HG03135 (cell line): ENCODE results near the gene ATP2B1.
A peak's percentile ranks its signal among the peaks of the same experiment; 100 is the strongest.
"Not testable (repeated sequence)": the region's sequence is repeated elsewhere in the genome, so short reads cannot be mapped to it uniquely, and the experiment has no call there.

Experiments
- ATAC-seq: cut with Tn5 transposase; IDR thresholded peaks from one replicate; pipeline ENCODE4 v1.9.1; 2021; ENCODE audit warnings: mild to moderate bottlenecking, moderate library complexity; ENCODE audit not compliant: unreplicated experiment

ATP2B1 gene

GRCh38 chr12:89717759-89718523, 9.3 kb upstream of the ATP2B1 start:
- ATAC-seq, result no peak

- ATAC-seq, result no peak
These were observed 4.1 kb upstream of the ATP2B1 start for GRCh38 chr12:89712706-89713105.

DNA sequence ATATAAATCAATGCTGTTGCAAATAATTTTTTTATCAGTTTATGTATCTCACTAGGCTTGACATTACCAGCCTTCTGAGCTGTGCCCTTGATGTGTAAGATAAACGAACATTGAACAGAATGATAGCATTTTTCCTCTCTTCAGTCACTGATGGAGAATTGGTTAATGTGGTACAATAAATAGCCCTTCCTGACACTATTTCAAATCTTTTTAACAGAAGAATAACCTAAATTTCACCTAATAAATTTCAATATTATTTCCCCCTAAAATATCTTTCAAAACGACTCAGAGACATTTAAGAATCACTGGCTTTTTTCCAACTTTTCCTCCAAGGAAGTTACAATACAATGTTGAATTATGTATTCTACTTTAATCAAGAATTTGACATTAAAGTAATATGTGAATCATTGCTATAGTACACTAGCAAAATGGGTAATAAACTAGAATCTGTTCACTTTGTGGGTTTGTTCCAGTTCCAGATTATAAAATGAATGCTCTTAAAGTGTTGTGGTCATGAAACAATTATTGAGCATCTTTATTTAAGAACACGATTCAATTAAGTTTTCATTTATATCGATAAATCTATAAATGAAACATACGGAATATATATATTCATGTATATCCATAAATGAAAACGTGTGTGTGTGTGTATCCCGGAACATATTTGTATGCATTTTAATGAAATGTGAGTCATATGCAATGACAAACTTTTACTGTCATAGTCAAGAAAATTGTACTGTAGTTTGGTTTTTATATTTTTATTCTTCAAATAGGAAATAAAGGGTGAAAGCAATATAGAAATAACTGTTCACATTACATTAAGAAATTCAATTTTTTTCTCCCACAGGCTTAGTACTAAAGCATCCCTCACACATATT, 2.5 kb upstream of the ATP2B1 start:
- ATAC-seq, result no peak

- ATAC-seq, result peak; percentile 0
These were observed 1.6 kb upstream of the ATP2B1 start for GRCh38 chr12:89709995-89710872.

DNA sequence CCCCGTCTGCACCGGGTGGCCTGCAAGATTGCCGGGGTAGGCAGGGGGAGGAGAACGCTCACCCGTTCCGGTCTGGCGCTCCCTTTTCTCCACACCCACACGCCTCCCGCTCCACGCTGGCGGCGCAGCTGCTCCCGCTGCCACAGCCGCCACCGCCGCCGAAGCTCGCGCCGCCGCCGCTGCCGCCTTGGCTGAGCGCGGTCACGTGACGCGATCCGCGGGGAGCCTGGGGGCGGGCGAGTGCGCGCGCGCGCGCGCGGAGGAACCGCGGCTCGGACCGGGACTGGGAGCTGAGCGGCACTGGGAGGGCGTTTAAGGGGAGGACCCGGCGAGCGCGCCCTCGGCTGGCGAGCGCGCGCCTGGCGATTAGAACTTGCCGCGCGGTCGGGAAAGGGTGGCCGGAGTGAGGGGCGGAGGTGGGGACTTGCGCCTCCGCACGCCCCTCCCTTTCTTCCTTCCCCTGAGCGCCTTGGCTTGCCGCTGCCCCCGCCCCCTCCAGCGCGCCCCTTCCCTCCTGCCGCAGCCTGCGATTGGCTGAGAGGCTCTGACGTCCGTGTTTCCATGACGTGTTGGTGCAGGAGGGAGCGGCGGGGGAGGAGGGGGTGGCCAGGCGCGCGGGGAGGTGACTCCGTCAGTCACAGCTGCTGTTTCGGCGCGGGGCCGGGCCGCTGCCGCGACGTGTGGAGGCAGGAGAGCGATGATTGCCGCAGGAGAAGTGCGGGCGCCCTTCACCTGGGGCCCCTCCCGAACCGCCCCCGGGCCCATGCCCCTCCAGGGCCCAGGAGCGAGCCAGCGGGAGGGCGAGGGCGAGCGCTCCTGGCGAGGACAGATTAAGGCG, 738 bp upstream of the ATP2B1 start:
- peak; percentile 65 for ATAC-seq

DNA sequence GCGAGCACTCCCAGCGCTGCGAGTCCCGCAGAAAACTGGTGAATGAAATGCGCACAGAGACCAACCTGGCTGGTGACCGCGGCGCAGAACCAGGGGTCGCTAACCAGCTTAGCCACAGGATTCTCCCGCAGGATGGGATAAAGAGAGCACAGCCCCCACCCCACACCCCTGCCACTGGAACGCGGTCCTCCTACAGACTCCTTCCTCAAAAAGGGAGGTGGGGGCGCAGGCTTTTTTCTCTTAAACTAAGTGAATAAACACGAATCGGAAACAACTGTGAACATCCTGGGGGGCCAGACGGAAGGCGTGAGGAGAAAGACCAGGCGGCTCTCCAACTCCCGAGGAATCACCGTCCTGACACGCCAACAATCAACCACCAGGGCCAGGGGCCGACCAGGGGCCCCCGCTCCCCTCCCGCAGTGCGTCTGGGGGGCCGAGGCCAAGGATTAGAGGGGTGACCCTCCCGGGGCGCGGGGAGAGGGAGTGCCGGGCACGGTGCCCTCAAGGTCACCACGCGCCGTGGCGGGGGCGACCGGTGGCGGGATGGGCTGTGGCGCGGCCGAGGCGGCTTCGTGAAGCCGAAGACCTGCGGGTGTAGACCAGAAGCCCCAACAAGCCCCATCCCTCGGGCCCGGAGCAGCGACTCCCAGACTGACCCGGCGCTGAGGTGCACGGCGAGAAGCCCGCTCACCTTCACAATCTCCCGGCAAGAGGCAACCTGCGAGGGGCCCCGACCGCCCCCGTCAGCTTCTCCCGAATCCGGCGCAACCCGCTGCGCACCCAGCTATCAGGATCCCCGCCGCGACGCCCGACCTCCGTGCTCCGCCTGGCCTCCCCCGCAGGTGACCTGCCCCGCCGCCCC, 704 bp downstream of the ATP2B1 start:
- peak; percentile 1 for ATAC-seq

- ATAC-seq, result no peak
These were observed 1.5 kb downstream of the ATP2B1 start for GRCh38 chr12:89706986-89707702.

- ATAC-seq, result no peak
These were observed 2.1 kb downstream of the ATP2B1 start for GRCh38 chr12:89706551-89706950.

DNA sequence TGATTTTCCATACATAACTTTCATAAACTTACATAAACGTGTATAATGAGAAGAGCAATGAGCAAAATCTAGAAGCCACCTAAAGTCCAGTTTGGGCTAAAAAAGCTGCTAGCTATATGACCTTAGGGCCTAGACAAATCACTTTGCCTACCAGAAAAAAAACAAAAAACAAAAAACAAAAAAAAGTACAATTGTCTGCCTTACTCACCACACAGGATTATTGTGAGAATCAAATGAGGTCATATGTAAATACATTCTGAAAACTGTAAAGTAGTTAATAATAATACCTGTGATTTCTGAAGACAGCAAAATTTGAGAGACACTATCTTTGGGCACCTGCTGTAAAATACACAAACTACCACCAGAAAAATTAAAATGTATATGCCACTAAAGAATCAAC, 4.2 kb downstream of the ATP2B1 start:
- no peak for ATAC-seq

- no peak for ATAC-seq
These were observed 4.9 kb downstream of the ATP2B1 start for GRCh38 chr12:89703768-89704167.

GRCh38 chr12:89702503-89702902, 6.1 kb downstream of the ATP2B1 start:
- no peak for ATAC-seq

DNA sequence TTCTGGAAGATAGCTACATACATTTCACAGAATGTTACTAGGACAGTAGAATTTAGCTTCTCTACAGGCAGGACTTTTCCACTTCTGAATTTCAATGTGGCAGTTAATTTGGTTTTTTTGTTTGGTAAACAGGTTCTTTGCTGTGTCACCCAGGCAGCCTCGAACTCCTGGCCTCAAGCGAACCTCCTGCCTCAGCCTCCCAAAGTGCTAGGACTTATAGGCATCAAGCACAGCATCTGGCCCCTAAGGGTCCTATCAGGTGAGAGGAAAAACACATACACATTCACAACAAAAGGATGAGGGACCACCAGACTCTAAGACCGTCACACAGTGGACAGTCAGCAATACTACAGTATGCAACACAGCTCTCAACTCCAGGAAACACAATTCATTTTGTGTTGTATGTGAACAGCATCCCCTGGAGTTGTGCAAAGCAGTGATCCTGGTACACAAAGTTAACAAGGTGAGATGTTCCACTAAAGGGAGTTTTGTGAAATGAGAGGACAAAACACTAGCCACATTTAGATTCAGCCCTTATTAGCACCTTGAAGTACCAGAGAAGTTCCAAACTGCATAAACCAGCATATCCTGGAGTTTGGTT, 6.9 kb downstream of the ATP2B1 start:
- no peak for ATAC-seq

GRCh38 chr12:89700191-89700810, 8.3 kb downstream of the ATP2B1 start:
- ATAC-seq, result no peak

DNA sequence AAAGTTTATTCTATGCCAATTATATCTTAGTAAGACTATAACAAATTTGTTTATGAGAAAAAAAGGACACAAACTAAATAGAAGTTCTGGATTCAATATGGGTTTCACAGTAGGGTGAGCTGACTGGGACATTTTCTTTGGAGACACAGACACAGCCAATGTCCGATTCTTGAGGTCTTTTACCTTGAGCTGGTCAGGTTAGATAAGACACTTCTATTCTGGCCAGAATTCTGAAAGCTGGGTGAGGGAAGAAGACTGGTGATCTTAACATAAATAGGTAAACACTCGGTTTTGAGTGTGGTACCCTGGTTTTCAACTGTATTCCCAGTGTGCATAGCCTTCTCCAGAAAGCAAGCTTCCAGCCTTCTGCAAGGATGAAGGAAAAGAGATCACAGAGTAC, 10.0 kb downstream of the ATP2B1 start:
- ATAC-seq, result no peak

GRCh38 chr12:89697728-89698127, 10.9 kb downstream of the ATP2B1 start:
- not testable (repeated sequence) for ATAC-seq

GRCh38 chr12:89697296-89697695, 11.3 kb downstream of the ATP2B1 start:
- no peak for ATAC-seq

GRCh38 chr12:89695830-89696229, 12.8 kb downstream of the ATP2B1 start:
- no peak for ATAC-seq

DNA sequence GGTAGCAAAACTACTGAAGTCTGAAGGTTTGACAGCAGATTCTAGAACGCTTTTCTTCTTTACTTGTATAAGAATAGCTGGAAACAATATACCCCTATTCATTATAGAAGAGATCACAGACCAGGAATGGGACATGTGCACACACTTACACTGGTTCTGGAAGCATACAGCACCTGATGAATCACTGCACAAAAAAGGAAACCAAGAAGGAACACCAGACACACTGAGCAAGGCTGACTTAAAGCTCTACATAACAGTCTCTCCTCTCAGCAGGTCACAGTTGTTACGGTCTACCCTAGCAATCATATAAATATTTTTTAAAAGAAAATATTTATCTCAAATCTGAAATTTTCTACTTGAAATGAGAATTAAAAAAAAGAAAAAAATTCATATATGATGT, 13.5 kb downstream of the ATP2B1 start:
- ATAC-seq, result no peak
